ENCODE results near the gene CWC25.

DNA sequence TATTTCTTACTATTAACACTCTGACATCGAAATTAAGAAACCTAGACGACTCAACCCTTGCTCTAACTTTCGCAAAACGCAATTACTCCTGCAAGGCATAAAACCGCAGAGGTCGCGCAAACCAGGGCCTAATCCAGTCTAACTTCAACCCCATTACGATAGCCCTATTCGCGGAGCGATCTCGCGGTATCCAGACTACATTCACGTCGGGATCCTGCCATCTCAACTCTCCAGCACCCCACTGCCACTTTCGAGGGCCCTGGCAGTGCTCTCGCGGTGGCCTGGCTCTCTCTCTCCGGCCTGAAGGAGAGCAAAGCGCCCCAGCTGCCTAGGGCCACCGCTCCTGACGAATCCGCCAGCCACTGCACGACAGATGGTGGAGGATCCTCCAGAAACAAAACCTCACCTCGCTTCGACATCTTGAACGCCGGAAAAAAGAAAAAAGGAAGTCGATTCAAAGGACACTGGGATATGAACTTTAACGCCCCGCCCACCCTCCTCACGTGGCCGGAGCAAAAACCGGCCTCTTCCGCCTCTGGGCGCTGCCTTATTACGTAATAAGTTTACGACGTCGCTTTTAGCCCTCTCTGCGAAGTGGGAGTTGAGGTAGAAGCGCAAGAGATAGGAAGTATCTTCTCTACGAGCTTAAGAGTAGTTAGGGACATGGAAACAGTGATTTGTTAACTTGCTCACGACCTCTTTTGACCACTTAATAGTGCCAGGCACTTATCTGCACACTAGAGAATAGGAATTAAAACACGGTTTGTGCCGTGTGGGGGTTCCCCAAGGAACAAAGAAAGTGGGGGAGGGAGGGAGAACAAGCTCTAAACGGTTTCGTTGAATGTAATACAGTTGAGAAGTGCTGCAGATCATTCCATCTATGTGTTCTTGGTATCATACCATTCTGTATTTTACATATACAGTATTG lies 28.4 kb upstream of the CWC25 start, which contains the start of gene RPL23:
- TF ChIP-seq CTCF (conservative IDR thresholded peaks at IDR 0.05; ENCODE audit: low read depth in 2 of 2) (no peak), EZH2 (IDR thresholded peaks at IDR 0.05; ENCODE audit: low read depth, unreplicated experiment) (no peak), POLR2AphosphoS5 (IDR thresholded peaks at IDR 0.05; ENCODE audit: low read depth) (peak; percentile 99), CREB1 (CRISPR knock-in tag; IDR thresholded peaks at IDR 0.05; ENCODE audit: low read depth) (peak; percentile 97), STAT1 (IDR thresholded peaks at IDR 0.05; ENCODE audit: unreplicated experiment) (no peak), EZH2phosphoT487 (IDR thresholded peaks at IDR 0.05; ENCODE audit: unreplicated experiment) (no peak), ZNF331 (CRISPR knock-in tag; IDR thresholded peaks at IDR 0.05; ENCODE audit: low read depth) (no peak), JUNB (IDR thresholded peaks at IDR 0.05; ENCODE audit: unreplicated experiment) (no peak), NANOG (IDR thresholded peaks at IDR 0.05; ENCODE audit: borderline replicate concordance) (0 out of 2 replicates have a peak, but pooled peaks have one; percentile 12), ZNF462 (CRISPR knock-in tag; IDR thresholded peaks at IDR 0.05) (no peak)
- TF ChIP-seq, protein P1, sequence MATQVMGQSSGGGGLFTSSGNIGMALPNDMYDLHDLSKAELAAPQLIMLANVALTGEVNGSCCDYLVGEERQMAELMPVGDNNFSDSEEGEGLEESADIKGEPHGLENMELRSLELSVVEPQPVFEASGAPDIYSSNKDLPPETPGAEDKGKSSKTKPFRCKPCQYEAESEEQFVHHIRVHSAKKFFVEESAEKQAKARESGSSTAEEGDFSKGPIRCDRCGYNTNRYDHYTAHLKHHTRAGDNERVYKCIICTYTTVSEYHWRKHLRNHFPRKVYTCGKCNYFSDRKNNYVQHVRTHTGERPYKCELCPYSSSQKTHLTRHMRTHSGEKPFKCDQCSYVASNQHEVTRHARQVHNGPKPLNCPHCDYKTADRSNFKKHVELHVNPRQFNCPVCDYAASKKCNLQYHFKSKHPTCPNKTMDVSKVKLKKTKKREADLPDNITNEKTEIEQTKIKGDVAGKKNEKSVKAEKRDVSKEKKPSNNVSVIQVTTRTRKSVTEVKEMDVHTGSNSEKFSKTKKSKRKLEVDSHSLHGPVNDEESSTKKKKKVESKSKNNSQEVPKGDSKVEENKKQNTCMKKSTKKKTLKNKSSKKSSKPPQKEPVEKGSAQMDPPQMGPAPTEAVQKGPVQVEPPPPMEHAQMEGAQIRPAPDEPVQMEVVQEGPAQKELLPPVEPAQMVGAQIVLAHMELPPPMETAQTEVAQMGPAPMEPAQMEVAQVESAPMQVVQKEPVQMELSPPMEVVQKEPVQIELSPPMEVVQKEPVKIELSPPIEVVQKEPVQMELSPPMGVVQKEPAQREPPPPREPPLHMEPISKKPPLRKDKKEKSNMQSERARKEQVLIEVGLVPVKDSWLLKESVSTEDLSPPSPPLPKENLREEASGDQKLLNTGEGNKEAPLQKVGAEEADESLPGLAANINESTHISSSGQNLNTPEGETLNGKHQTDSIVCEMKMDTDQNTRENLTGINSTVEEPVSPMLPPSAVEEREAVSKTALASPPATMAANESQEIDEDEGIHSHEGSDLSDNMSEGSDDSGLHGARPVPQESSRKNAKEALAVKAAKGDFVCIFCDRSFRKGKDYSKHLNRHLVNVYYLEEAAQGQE (IDR thresholded peaks at IDR 0.05; ENCODE audit: unreplicated experiment): no peak
- TF ChIP-seq, protein P2, sequence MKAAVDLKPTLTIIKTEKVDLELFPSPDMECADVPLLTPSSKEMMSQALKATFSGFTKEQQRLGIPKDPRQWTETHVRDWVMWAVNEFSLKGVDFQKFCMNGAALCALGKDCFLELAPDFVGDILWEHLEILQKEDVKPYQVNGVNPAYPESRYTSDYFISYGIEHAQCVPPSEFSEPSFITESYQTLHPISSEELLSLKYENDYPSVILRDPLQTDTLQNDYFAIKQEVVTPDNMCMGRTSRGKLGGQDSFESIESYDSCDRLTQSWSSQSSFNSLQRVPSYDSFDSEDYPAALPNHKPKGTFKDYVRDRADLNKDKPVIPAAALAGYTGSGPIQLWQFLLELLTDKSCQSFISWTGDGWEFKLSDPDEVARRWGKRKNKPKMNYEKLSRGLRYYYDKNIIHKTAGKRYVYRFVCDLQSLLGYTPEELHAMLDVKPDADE (IDR thresholded peaks at IDR 0.05): peak; percentile 72

Data from GM23338 (cell line).